GM12878 (cell line): Measurements from ENCODE around the gene TAF3. TPM values are rescaled to one million over a fixed set of nuclear protein-coding genes. Genes with fewer than 3 reads are reported as not detected.

Experiments used
- ATAC-seq: fragments of 200-7000 bp; cut with Tn5 transposase; 3 replicates; pipeline ENCODE4 v1.9.1; 2020; ENCODE audit warnings: mild to moderate bottlenecking, moderate library complexity
- BruUV-seq: library from RNA; stranded (reverse); fragments of 400-500 nt; replicated peaks from 2 replicates; lab custom pipeline; 2021; lab: Mats Ljungman, UMichigan
- CTCF ChIA-PET: fragments of 300-600 bp; sonication (Branson Sonifier 250); formaldehyde crosslinking; extraction: SDS; loops from one replicate; lab custom pipeline; 2021; ENCODE audit warnings: inconsistent platforms; lab: Yijun Ruan, JAX
- POLR2A ChIA-PET: fragments of 350-600 bp; formaldehyde crosslinking; extraction: SDS; loops from one replicate; lab custom pipeline; 2021; ENCODE audit warnings: inconsistent platforms; lab: Charles Lee
- RAD21 ChIA-PET: fragments of 300-600 bp; sonication (Branson Sonifier 250); formaldehyde crosslinking; loops from one replicate; lab custom pipeline; 2023; ENCODE audit warnings: antibody characterized with exemption; ENCODE audit not compliant: unreplicated experiment; lab: Charles Lee
- SMC1A ChIA-PET: fragments of 300-600 bp; sonication (Branson Sonifier 250); formaldehyde crosslinking; loops from one replicate; lab custom pipeline; 2023; ENCODE audit not compliant: unreplicated experiment, uncharacterized antibody; lab: Charles Lee
- DNase-seq: peaks from one replicate; pipeline ENCODE4 v3.0.0-alpha.2; 2011; ENCODE audit warnings: low read depth, low spot score
- FAIRE-seq: peaks from 3 replicates; lab custom pipeline; 2011; peaks lifted over from hg19 to GRCh38; lab: Jason Lieb, UNC
- H2AFZ ChIP-seq: 2 replicates; pipeline ENCODE4 v1.6.0; 2011; ENCODE audit warnings: low read depth, low read length, control low read depth; ENCODE audit not compliant: control insufficient read depth
- H3K27ac ChIP-seq: 2 replicates; pipeline ENCODE4 v1.5.1; 2011; ENCODE audit warnings: control low read depth; ENCODE audit not compliant: control insufficient read depth, insufficient read depth
- H3K27me3 ChIP-seq, 2 experiments: replicated peaks in 1 of 2; 2 replicates each; pipeline versions ENCODE4 v1.6.0 to v1.6.1; 2011; ENCODE audit warnings: low read length in 1 of 2; ENCODE audit not compliant: control insufficient read depth in 2 of 2, insufficient read depth in 2 of 2
- H3K36me3 ChIP-seq, 2 experiments: 2 replicates each; pipeline ENCODE4 v1.5.1; 2011; ENCODE audit warnings: low read length in 1 of 2; ENCODE audit not compliant: control insufficient read depth in 2 of 2, insufficient read depth in 2 of 2
- H3K4me1 ChIP-seq: 2 replicates; pipeline ENCODE4 v1.6.1; 2011; ENCODE audit warnings: mild to moderate bottlenecking, low read length, moderate library complexity, mixed read lengths; ENCODE audit not compliant: control insufficient read depth, insufficient read depth
- H3K4me2 ChIP-seq: 2 replicates; pipeline ENCODE4 v1.6.0; 2011; ENCODE audit warnings: control low read depth; ENCODE audit not compliant: control insufficient read depth, insufficient read depth
- H3K4me3 ChIP-seq: fragments of 200-600 bp; sonication (generic); 2 replicates; pipeline ENCODE4 v1.5.1; 2016
- H3K79me2 ChIP-seq: 2 replicates; pipeline ENCODE4 v1.6.0; 2011; ENCODE audit warnings: low read length; ENCODE audit not compliant: control insufficient read depth, insufficient read depth
- H3K9ac ChIP-seq: 2 replicates; pipeline ENCODE4 v1.8.0; 2011; ENCODE audit warnings: low read length, control low read depth, mixed read lengths; ENCODE audit not compliant: control insufficient read depth, insufficient read depth
- H3K9me3 ChIP-seq: replicated peaks from 3 replicates; pipeline ENCODE4 v1.5.1; 2011; ENCODE audit warnings: mild to moderate bottlenecking, low read length; ENCODE audit not compliant: control insufficient read depth, insufficient read depth
- H4K20me1 ChIP-seq: 2 replicates; pipeline ENCODE4 v1.6.0; 2011; ENCODE audit not compliant: control insufficient read depth, insufficient read depth
- BMI1 ChIP-seq: fragments of 450-650 bp; IDR thresholded peaks from 2 replicates; pipeline ENCODE4 v1.6.1; 2016; ENCODE audit warnings: mild to moderate bottlenecking, moderate library complexity, borderline replicate concordance
- CEBPB ChIP-seq, 2 experiments: fragments of 150-350 bp in 1 of 2; IDR thresholded peaks; 2 replicates each; pipeline ENCODE4 v1.6.1; 2012 to 2014; ENCODE audit warnings: low read depth in 2 of 2, low read length in 2 of 2, borderline replicate concordance in 1 of 2, inconsistent platforms in 1 of 2
- EZH2 ChIP-seq: IDR thresholded peaks from 2 replicates; pipeline ENCODE4 v1.6.1; 2012; ENCODE audit warnings: low read depth, mild to moderate bottlenecking, control low read depth, inconsistent platforms, low read length, borderline replicate concordance; ENCODE audit not compliant: control insufficient read depth
- ZNF207 ChIP-seq: fragments of 450-650 bp; IDR thresholded peaks from 2 replicates; pipeline ENCODE4 v1.6.1; 2014; ENCODE audit warnings: antibody characterized with exemption, mild to moderate bottlenecking, borderline replicate concordance
- ZNF384 ChIP-seq: IDR thresholded peaks from 2 replicates; pipeline ENCODE4 v1.6.1; 2012; ENCODE audit warnings: low read depth, mild to moderate bottlenecking, low read length, improper control_type of control experiment, borderline replicate concordance
- WGBS: methylation state at CpG from one replicate; pipeline ENCODE4 v1.1.6; 2016; ENCODE audit warnings: low lambda C conversion rate; ENCODE audit not compliant: insufficient replicate concordance, insufficient coverage; ENCODE audit errors: missing lambda C conversion rate; 5-methylcytosine and 5-hydroxymethylcytosine counted together
- in situ Hi-C: fragments of 300-500 bp; cut with MboI; formaldehyde crosslinking; loops from 9 replicates; pipeline ENCODE4 v1.14.3; 2018; ENCODE audit warnings: mixed read lengths
- intact Hi-C: fragments of 100-400 bp; cut with micrococcal nuclease; formaldehyde crosslinking; loops from one replicate; pipeline ENCODE4 v1.14.2; 2022; ENCODE audit not compliant: unreplicated experiment
- polyA plus RNA-seq, 11 experiments: library from polyadenylated mRNA; depleted of rRNA in 4 of 11; unstranded in 6 of 11; stranded (reverse) in 5 of 11; fragments of >200 nt; fragmentation: Nextera tagmentation in 4 of 11; fragmentation: Illumina TruSeq in 1 of 11; extraction: Ambion mirVana in 4 of 11; extraction: Trizol in 1 of 11; gene quantifications; 1 replicate in 1 of 11; 2 replicates in 10 of 11; pipeline versions ENCODE4 v1.2.1 to v1.2.3, GENCODE V29; 2011 to 2016; ENCODE audit warnings: inconsistent platforms in 2 of 11, missing spikeins in 2 of 11, low read depth in 1 of 11
- total RNA-seq, 4 experiments: library from RNA; depleted of rRNA in 3 of 4; stranded (reverse); fragments of >200 nt in 3 of 4; fragmentation: Illumina TruSeq in 1 of 4; extraction: Trizol in 1 of 4; gene quantifications; 2 replicates each; pipeline versions ENCODE4 v1.2.1 to v1.2.3, GENCODE V29; 2013 to 2021
- TF ChIP-seq, protein P1 (sequence below): fragments of 450-650 bp; formaldehyde crosslinking; IDR thresholded peaks from 2 replicates; pipeline ENCODE4 v1.4.0; 2020; ENCODE audit warnings: mild to moderate bottlenecking, moderate library complexity
- TF ChIP-seq, protein P2 (sequence below): IDR thresholded peaks from 2 replicates; pipeline ENCODE4 v1.6.1; 2012; ENCODE audit warnings: improper control_type of control experiment, low read depth, low read length; ENCODE audit not compliant: insufficient replicate concordance

The TAF3 gene
- total and polyA plus RNA-seq, 10 of the 15 experiments (the other 5 are each of a cell fraction or from before 2014, with no cell fraction given): 2.0 to 10.1 (median 3.7) TPM

DNA sequence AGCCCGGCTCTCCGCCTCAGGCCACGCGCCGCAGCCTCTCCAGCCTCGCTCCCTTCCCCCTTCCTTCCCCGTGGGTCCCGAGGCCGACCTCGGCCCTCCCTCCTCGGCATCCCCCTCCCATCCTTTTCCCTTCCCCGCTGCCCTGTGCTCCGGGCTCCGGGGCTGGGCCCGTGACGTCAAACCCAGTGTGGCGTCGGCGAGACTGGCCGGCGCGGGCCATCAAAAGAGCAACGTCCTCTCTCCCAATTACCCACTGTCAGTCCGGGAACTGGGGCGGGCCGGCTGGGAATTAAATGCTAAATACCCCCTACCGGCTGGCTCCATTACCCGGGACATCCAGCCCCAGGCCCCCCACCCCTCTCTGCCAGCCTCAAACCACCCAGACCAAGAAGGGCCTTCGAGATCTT lies 233.5 kb downstream of the TAF3 start (continued):
- TF ChIP-seq ZNF207 (no peak), ZNF384 (no peak), CEBPB (IDR thresholded peaks at IDR 0.05; ENCODE audit: borderline replicate concordance in 1 of 2, low read depth in 2 of 2, low read length in 2 of 2) (no peak)
- TF ChIP-seq, protein P1, sequence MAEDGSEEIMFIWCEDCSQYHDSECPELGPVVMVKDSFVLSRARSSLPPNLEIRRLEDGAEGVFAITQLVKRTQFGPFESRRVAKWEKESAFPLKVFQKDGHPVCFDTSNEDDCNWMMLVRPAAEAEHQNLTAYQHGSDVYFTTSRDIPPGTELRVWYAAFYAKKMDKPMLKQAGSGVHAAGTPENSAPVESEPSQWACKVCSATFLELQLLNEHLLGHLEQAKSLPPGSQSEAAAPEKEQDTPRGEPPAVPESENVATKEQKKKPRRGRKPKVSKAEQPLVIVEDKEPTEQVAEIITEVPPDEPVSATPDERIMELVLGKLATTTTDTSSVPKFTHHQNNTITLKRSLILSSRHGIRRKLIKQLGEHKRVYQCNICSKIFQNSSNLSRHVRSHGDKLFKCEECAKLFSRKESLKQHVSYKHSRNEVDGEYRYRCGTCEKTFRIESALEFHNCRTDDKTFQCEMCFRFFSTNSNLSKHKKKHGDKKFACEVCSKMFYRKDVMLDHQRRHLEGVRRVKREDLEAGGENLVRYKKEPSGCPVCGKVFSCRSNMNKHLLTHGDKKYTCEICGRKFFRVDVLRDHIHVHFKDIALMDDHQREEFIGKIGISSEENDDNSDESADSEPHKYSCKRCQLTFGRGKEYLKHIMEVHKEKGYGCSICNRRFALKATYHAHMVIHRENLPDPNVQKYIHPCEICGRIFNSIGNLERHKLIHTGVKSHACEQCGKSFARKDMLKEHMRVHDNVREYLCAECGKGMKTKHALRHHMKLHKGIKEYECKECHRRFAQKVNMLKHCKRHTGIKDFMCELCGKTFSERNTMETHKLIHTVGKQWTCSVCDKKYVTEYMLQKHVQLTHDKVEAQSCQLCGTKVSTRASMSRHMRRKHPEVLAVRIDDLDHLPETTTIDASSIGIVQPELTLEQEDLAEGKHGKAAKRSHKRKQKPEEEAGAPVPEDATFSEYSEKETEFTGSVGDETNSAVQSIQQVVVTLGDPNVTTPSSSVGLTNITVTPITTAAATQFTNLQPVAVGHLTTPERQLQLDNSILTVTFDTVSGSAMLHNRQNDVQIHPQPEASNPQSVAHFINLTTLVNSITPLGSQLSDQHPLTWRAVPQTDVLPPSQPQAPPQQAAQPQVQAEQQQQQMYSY (CRISPR knock-in tag): no peak

DNA sequence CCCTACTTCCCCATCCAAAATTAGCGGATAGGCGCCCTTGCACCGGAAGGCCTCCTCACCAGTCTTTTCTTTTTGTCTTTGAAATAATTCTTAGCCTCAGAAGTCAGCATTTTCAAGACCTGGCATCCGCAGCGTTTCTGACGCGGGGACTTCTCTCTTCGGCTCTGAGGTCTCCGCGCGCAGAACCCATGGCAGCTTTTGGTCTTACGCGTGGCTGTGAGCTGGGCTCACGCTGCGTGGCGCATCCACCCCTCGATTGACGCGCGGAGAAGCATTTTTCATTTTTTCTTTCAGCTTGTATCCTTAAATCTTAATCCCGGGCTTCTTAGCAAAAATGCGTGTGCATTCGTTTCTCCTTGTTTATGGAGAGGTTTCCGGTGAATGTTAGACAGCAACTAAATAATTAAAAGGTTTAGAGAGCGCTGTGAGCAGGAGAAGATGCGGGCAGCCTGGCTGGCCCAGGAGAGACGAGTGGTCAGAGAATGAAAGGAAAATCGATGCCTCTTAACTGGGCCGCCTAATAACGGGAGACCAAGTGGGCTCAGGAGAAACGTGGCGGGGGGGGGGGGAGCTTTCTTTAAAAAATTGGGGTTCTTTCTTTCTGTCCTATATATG lies 234.1 kb downstream of the TAF3 start:
- TF ChIP-seq, protein P2, sequence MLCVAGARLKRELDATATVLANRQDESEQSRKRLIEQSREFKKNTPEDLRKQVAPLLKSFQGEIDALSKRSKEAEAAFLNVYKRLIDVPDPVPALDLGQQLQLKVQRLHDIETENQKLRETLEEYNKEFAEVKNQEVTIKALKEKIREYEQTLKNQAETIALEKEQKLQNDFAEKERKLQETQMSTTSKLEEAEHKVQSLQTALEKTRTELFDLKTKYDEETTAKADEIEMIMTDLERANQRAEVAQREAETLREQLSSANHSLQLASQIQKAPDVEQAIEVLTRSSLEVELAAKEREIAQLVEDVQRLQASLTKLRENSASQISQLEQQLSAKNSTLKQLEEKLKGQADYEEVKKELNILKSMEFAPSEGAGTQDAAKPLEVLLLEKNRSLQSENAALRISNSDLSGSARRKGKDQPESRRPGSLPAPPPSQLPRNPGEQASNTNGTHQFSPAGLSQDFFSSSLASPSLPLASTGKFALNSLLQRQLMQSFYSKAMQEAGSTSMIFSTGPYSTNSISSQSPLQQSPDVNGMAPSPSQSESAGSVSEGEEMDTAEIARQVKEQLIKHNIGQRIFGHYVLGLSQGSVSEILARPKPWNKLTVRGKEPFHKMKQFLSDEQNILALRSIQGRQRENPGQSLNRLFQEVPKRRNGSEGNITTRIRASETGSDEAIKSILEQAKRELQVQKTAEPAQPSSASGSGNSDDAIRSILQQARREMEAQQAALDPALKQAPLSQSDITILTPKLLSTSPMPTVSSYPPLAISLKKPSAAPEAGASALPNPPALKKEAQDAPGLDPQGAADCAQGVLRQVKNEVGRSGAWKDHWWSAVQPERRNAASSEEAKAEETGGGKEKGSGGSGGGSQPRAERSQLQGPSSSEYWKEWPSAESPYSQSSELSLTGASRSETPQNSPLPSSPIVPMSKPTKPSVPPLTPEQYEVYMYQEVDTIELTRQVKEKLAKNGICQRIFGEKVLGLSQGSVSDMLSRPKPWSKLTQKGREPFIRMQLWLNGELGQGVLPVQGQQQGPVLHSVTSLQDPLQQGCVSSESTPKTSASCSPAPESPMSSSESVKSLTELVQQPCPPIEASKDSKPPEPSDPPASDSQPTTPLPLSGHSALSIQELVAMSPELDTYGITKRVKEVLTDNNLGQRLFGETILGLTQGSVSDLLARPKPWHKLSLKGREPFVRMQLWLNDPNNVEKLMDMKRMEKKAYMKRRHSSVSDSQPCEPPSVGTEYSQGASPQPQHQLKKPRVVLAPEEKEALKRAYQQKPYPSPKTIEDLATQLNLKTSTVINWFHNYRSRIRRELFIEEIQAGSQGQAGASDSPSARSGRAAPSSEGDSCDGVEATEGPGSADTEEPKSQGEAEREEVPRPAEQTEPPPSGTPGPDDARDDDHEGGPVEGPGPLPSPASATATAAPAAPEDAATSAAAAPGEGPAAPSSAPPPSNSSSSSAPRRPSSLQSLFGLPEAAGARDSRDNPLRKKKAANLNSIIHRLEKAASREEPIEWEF: no peak
- TF ChIP-seq BMI1 (0 out of 2 replicates have a peak, but pooled peaks have one; percentile 23), EZH2 (0 out of 2 replicates have a peak, but pooled peaks have one; percentile 57)
- H3K4me3 ChIP-seq: no peak overlapping the region
- ChIA-PET RAD21 (interaction anchor here (0.6 kb wide), 1 partner anchor 1017 kb away, joined by 3 read pairs; no protein-coding TSS in a partner anchor), CTCF (interaction anchor here (0.5 to 0.9 kb wide), 3 partner anchors 211 to 1157 kb away, joined by 3 read pairs; no protein-coding TSS in a partner anchor), POLR2A (no interaction called here), SMC1A (no interaction called here)
- ATAC-seq: no peak
- FAIRE-seq: no peak
- no peaks in the 10 kb centered on the region for H3K79me2 ChIP-seq
- no peaks in the 10 kb centered on the region for H3K36me3 ChIP-seq
- H4K20me1 ChIP-seq: no peaks in the 10 kb centered on the region
- H2AFZ ChIP-seq: no peak overlapping the region
- intact Hi-C loops (loop anchor here (5.0 to 10.0 kb wide), 4 partner anchors 180 to 1252 kb away; no protein-coding TSS in a partner anchor), in situ Hi-C loops (no loop called here)
- no TSS peak for BruUV-seq
- no peak overlapping the region for H3K27ac ChIP-seq
- no peaks in the 10 kb centered on the region for H3K9me3 ChIP-seq
- no peak overlapping the region for H3K9ac ChIP-seq
- no peak overlapping the region for H3K4me2 ChIP-seq
- H3K27me3 ChIP-seq: peaks cover 14 to 17% of the 10 kb centered on the region in 2 experiments
- WGBS: 31% methylated on average over 32 of the region's 32 CpGs
- H3K4me1 ChIP-seq: peaks cover 11% of the 10 kb centered on the region; the same call in 1 of the 2 replicates
- DNase-seq: no peak
